ENCODE measurements around the gene KCNK3. TPM values are rescaled to one million over a fixed set of nuclear protein-coding genes. Genes with fewer than 3 reads are reported as not detected.

The KCNK3 gene
- total and polyA plus RNA-seq, 2 donors (not counting 1 experiment from before 2014, with no cell fraction given): not detected

- Histone ChIP-seq H4K20me1 (ENCODE audit: control insufficient read depth, insufficient read depth, low read length, poor library complexity, severe bottlenecking) (no peaks in the 10 kb centered on the region), H3K9me3 (ENCODE audit: control extremely low read depth in 1 of 3, control insufficient read depth in 2 of 3, insufficient read depth in 1 of 3, low read length in 2 of 3) (peaks cover 0 to 6% (median 0%) of the 10 kb centered on the region in 3 donors), H2AFZ (ENCODE audit: insufficient read depth, low read depth, low read length, poor library complexity, severe bottlenecking) (no peak overlapping the region), H3K4me2 (replicated peaks; ENCODE audit: low read depth, low read length, poor library complexity, severe bottlenecking) (no peak overlapping the region), H3K36me3 (replicated peaks in 1 of 2; ENCODE audit: control extremely low read depth in 1 of 2, control insufficient read depth in 1 of 2, extremely low read depth in 1 of 2, insufficient read depth in 2 of 2, low read length in 1 of 2) (no peaks in the 10 kb centered on the region), H3K27ac (ENCODE audit: low read length in 2 of 2) (no peak overlapping the region), H3K9ac (ENCODE audit: low read length) (no peak overlapping the region), H3K27me3 (replicated peaks in 1 of 4; ENCODE audit: control extremely low read depth in 1 of 4, control insufficient read depth in 3 of 4, insufficient read depth in 4 of 4, low read length in 3 of 4) (peaks cover 0 to 14% (median 0%) of the 10 kb centered on the region in 4 experiments), H3K4me1 (ENCODE audit: control insufficient read depth in 2 of 2, insufficient read depth in 2 of 2, low read length in 2 of 2) (no peaks in the 10 kb centered on the region), H3K79me2 (ENCODE audit: control insufficient read depth, insufficient read depth, low read length) (no peaks in the 10 kb centered on the region), H3K4me3 (ENCODE audit: control extremely low read depth in 1 of 5, extremely low read depth in 1 of 5, insufficient read depth in 1 of 5, low read depth in 2 of 5, low read length in 4 of 5) (no peak overlapping the region)
- Mint-ChIP-seq H3K27me3 (peaks cover 46% of the 10 kb centered on the region), H3K4me1 (no peaks in the 10 kb centered on the region), H3K4me3 (no peak overlapping the region), H3K9me3 (ENCODE audit: insufficient read depth) (no peaks in the 10 kb centered on the region), H3K27ac (no peak overlapping the region)
- WGBS (ENCODE audit: insufficient coverage): 64% methylated on average over 7 of the region's 8 CpGs
- DNase-seq: no peak
- no peak for TF ChIP-seq CTCF (IDR thresholded peaks at IDR 0.05)
- TF ChIP-seq EZH2 (IDR thresholded peaks at IDR 0.05; ENCODE audit: borderline replicate concordance, insufficient read depth, low read depth, low read length, poor library complexity, severe bottlenecking): no peak
- CTCF ChIA-PET: no interaction called here
- intact Hi-C loops (cut with micrococcal nuclease): no loop called here
- no peak for ATAC-seq (ENCODE audit: low read depth)
- POLR2A ChIA-PET: no interaction called here
Measured at GRCh38 chr2:26668856-26669750, 23.4 kb upstream of the KCNK3 start.

GRCh38 chr2:26670171-26670570 lies 22.4 kb upstream of the KCNK3 start:
- H3K27me3 ChIP-seq (replicated peaks in 1 of 4; ENCODE audit: control extremely low read depth in 1 of 4, control insufficient read depth in 3 of 4, insufficient read depth in 4 of 4, low read length in 3 of 4): peaks cover 0 to 14% (median 0%) of the 10 kb centered on the region in 4 experiments
- no peak overlapping the region for H3K27ac ChIP-seq (ENCODE audit: low read length in 2 of 2)
- TF ChIP-seq CTCF (IDR thresholded peaks at IDR 0.05): no peak
- TF ChIP-seq EZH2 (IDR thresholded peaks at IDR 0.05; ENCODE audit: borderline replicate concordance, insufficient read depth, low read depth, low read length, poor library complexity, severe bottlenecking): no peak
- CTCF ChIA-PET: no interaction called here
- Mint-ChIP-seq H3K27me3 (peaks cover 48% of the 10 kb centered on the region), H3K27ac (no peak overlapping the region), H3K4me1 (no peaks in the 10 kb centered on the region), H3K9me3 (ENCODE audit: insufficient read depth) (no peaks in the 10 kb centered on the region), H3K4me3 (no peak overlapping the region)
- DNase-seq (no peak), ATAC-seq (ENCODE audit: low read depth) (no peak)
- H3K4me1 ChIP-seq (ENCODE audit: control insufficient read depth in 2 of 2, insufficient read depth in 2 of 2, low read length in 2 of 2): no peaks in the 10 kb centered on the region
- POLR2A ChIA-PET: no interaction called here
- H3K9ac ChIP-seq (ENCODE audit: low read length): no peak overlapping the region
- no peak overlapping the region for H2AFZ ChIP-seq (ENCODE audit: insufficient read depth, low read depth, low read length, poor library complexity, severe bottlenecking)
- 38% methylated on average over 1 of the region's 3 CpGs for WGBS (ENCODE audit: insufficient coverage)
- no peak overlapping the region for H3K4me2 ChIP-seq (replicated peaks; ENCODE audit: low read depth, low read length, poor library complexity, severe bottlenecking)
- no peaks in the 10 kb centered on the region for H3K79me2 ChIP-seq (ENCODE audit: control insufficient read depth, insufficient read depth, low read length)
- H3K9me3 ChIP-seq (ENCODE audit: control extremely low read depth in 1 of 3, control insufficient read depth in 2 of 3, insufficient read depth in 1 of 3, low read length in 2 of 3): peaks cover 0 to 6% (median 0%) of the 10 kb centered on the region in 3 donors
- intact Hi-C loops (cut with micrococcal nuclease): no loop called here
- no peaks in the 10 kb centered on the region for H4K20me1 ChIP-seq (ENCODE audit: control insufficient read depth, insufficient read depth, low read length, poor library complexity, severe bottlenecking)
- H3K36me3 ChIP-seq (replicated peaks in 1 of 2; ENCODE audit: control extremely low read depth in 1 of 2, control insufficient read depth in 1 of 2, extremely low read depth in 1 of 2, insufficient read depth in 2 of 2, low read length in 1 of 2): no peaks in the 10 kb centered on the region
- no peak overlapping the region for H3K4me3 ChIP-seq (ENCODE audit: control extremely low read depth in 1 of 5, extremely low read depth in 1 of 5, insufficient read depth in 1 of 5, low read depth in 2 of 5, low read length in 4 of 5)

Data from B cell (primary cell).